ENCODE measurements around the gene CHIC2.

- TF ChIP-seq, protein P1, sequence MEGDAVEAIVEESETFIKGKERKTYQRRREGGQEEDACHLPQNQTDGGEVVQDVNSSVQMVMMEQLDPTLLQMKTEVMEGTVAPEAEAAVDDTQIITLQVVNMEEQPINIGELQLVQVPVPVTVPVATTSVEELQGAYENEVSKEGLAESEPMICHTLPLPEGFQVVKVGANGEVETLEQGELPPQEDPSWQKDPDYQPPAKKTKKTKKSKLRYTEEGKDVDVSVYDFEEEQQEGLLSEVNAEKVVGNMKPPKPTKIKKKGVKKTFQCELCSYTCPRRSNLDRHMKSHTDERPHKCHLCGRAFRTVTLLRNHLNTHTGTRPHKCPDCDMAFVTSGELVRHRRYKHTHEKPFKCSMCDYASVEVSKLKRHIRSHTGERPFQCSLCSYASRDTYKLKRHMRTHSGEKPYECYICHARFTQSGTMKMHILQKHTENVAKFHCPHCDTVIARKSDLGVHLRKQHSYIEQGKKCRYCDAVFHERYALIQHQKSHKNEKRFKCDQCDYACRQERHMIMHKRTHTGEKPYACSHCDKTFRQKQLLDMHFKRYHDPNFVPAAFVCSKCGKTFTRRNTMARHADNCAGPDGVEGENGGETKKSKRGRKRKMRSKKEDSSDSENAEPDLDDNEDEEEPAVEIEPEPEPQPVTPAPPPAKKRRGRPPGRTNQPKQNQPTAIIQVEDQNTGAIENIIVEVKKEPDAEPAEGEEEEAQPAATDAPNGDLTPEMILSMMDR (conservative IDR thresholded peaks at IDR 0.05 in 1 of 2, IDR thresholded peaks at IDR 0.05 in 1 of 2; ENCODE audit: low read depth in 1 of 2, low read length in 2 of 2): no peak
- TF ChIP-seq EZH2 (IDR thresholded peaks at IDR 0.05; ENCODE audit: low read length, missing control alignments): no peak
These were observed 30.9 kb upstream of the CHIC2 start for GRCh38 chr4:54095110-54095825.

All from fibroblast of lung (primary cell).